HG03432 (cell line): Measurements from ENCODE around the gene CHMP1A.
"Not testable (repeated sequence)": the region's sequence is repeated elsewhere in the genome, so short reads cannot be mapped to it uniquely, and the experiment has no call there.

ENCODE experiments used
- ATAC-seq: cut with Tn5 transposase; IDR thresholded peaks from one replicate; pipeline ENCODE4 v1.9.1; 2021; ENCODE audit warnings: mild to moderate bottlenecking, moderate library complexity; ENCODE audit not compliant: unreplicated experiment

Gene CHMP1A

GRCh38 chr16:89661215-89661614, 3.7 kb upstream of the CHMP1A start:
- ATAC-seq = no peak

- no peak for ATAC-seq
Observed at GRCh38 chr16:89660146-89660545, 2.6 kb upstream of the CHMP1A start.

- no peak for ATAC-seq
Observed at GRCh38 chr16:89658221-89658879, 842 bp upstream of the CHMP1A start.

- ATAC-seq = no peak
Observed at GRCh38 chr16:89656435-89657121, 930 bp downstream of the CHMP1A start.

GRCh38 chr16:89655062-89655643, 2.4 kb downstream of the CHMP1A start:
- ATAC-seq = no peak

- ATAC-seq = no peak
Observed at GRCh38 chr16:89653656-89654295, 3.7 kb downstream of the CHMP1A start.

- ATAC-seq = no peak
Observed at GRCh38 chr16:89651584-89651983, 5.9 kb downstream of the CHMP1A start.

- no peak for ATAC-seq
Observed at GRCh38 chr16:89646906-89647305, 10.6 kb downstream of the CHMP1A start.

- ATAC-seq = no peak
Observed at GRCh38 chr16:89646270-89646669, 11.2 kb downstream of the CHMP1A start.

GRCh38 chr16:89645122-89645521, 12.4 kb downstream of the CHMP1A start:
- ATAC-seq = no peak

- no peak for ATAC-seq
Observed at GRCh38 chr16:89643769-89644300, 13.7 kb downstream of the CHMP1A start.

- no peak for ATAC-seq
Observed at GRCh38 chr16:89642574-89642973, 14.9 kb downstream of the CHMP1A start.

GRCh38 chr16:89641458-89642119, 15.9 kb downstream of the CHMP1A start:
- no peak for ATAC-seq

GRCh38 chr16:89639385-89639784, 18.1 kb downstream of the CHMP1A start:
- ATAC-seq = no peak

GRCh38 chr16:89638455-89638854, 19.1 kb downstream of the CHMP1A start:
- no peak for ATAC-seq

- ATAC-seq = no peak
Observed at GRCh38 chr16:89637379-89637778, 20.1 kb downstream of the CHMP1A start.

- no peak for ATAC-seq
Observed at GRCh38 chr16:89636663-89637062, 20.8 kb downstream of the CHMP1A start.

GRCh38 chr16:89634463-89635385, 22.8 kb downstream of the CHMP1A start:
- ATAC-seq = not testable (repeated sequence)

- ATAC-seq = no peak
Observed at GRCh38 chr16:89633064-89633631, 24.4 kb downstream of the CHMP1A start.
